Fibroblast of lung (primary cell): Measurements from ENCODE around the gene ITCH.

Experiments
- CTCF ChIP-seq, 2 donors: IDR thresholded peaks in 1 of 2; conservative IDR thresholded peaks in 1 of 2; 1 replicate in 1 of 2; 2 replicates in 1 of 2; pipeline ENCODE4 v1.5.1; 2011 to 2012; ENCODE audit warnings: low read length in 2 of 2, control low read depth in 1 of 2, inconsistent platforms in 1 of 2, low read depth in 1 of 2, mild to moderate bottlenecking in 1 of 2
- EZH2 ChIP-seq: IDR thresholded peaks from 2 replicates; pipeline ENCODE4 v1.5.1; 2012; ENCODE audit warnings: low read length, control low read depth, mild to moderate bottlenecking; ENCODE audit errors: missing control alignments

- TF ChIP-seq CTCF (conservative IDR thresholded peaks at IDR 0.05 in 1 of 2, IDR thresholded peaks at IDR 0.05 in 1 of 2; ENCODE audit: low read depth in 1 of 2, low read length in 2 of 2) = no peak
- TF ChIP-seq EZH2 = no peak
Measured at GRCh38 chr20:34427784-34428183, 64.7 kb downstream of the ITCH start.
